ENCODE results near the gene DPH6.

- no peak for TF ChIP-seq EZH2 (IDR thresholded peaks at IDR 0.05; ENCODE audit: insufficient read depth, poor library complexity, severe bottlenecking)
- no peak for TF ChIP-seq EZH2phosphoT487 (IDR thresholded peaks at IDR 0.05; ENCODE audit: insufficient read depth, low read depth)
Observed at GRCh38 chr15:35327789-35328188, 218.2 kb downstream of the DPH6 start.
